IMR-90 (cell line): ENCODE data around the gene ANO2. TPM values are rescaled to one million over a fixed set of nuclear protein-coding genes. Genes with fewer than 3 reads are reported as not detected.

ENCODE experiments used
- ATAC-seq: fragments of 200-7000 bp; cut with Tn5 transposase; 2 replicates; pipeline ENCODE4 v1.9.1; 2020; ENCODE audit warnings: low read depth, mild to moderate bottlenecking, moderate library complexity
- BruUV-seq: library from RNA; stranded (reverse); fragments of 400-500 nt; replicated peaks from 2 replicates; lab custom pipeline; 2021; lab: Mats Ljungman, UMichigan
- CTCF ChIA-PET: fragments of 300-600 bp; formaldehyde crosslinking; extraction: SDS; loops from one replicate; lab custom pipeline; 2021; ENCODE audit warnings: antibody characterized with exemption; lab: Yijun Ruan, JAX
- POLR2A ChIA-PET: fragments of 300-600 bp; sonication (Branson Sonifier 250); formaldehyde crosslinking; loops from one replicate; lab custom pipeline; 2022; ENCODE audit warnings: antibody characterized with exemption; ENCODE audit not compliant: unreplicated experiment; lab: Charles Lee
- DNase-seq: peaks from one replicate; pipeline ENCODE4 v3.0.0; 2013
- H2AFZ ChIP-seq: replicated peaks from 2 replicates; pipeline ENCODE3; 2013; ENCODE audit warnings: low read length, mild to moderate bottlenecking; ENCODE audit not compliant: poor library complexity
- H2AK5ac ChIP-seq: 2 replicates; pipeline ENCODE4 v1.6.1; 2013; ENCODE audit warnings: low read depth, low read length, inconsistent platforms
- H2AK9ac ChIP-seq: replicated peaks from 2 replicates; pipeline ENCODE3; 2013; ENCODE audit warnings: mild to moderate bottlenecking, low read depth, low read length, moderate library complexity; ENCODE audit not compliant: poor library complexity
- H2BK120ac ChIP-seq: 2 replicates; pipeline ENCODE4 v1.6.1; 2013; ENCODE audit warnings: low read depth, low read length, inconsistent platforms
- H2BK15ac ChIP-seq: 3 replicates; pipeline ENCODE4 v1.6.1; 2013; ENCODE audit warnings: low read depth, low read length, inconsistent platforms
- H2BK20ac ChIP-seq: 2 replicates; pipeline ENCODE4 v1.6.1; 2013; ENCODE audit warnings: low read depth, mild to moderate bottlenecking, inconsistent platforms, low read length, moderate library complexity
- H2BK5ac ChIP-seq: 2 replicates; pipeline ENCODE4 v1.6.1; 2013; ENCODE audit warnings: mild to moderate bottlenecking, low read depth, low read length, inconsistent platforms; ENCODE audit not compliant: poor library complexity, severe bottlenecking
- H3K14ac ChIP-seq: replicated peaks from 2 replicates; pipeline ENCODE4 v1.6.1; 2013; ENCODE audit warnings: low read depth, low read length, inconsistent platforms
- H3K18ac ChIP-seq: 2 replicates; pipeline ENCODE4 v1.6.1; 2013; ENCODE audit warnings: low read depth, low read length, control low read depth
- H3K23ac ChIP-seq: 2 replicates; pipeline ENCODE4 v1.6.1; 2013; ENCODE audit warnings: low read depth, low read length, inconsistent platforms
- H3K27ac ChIP-seq: 2 replicates; pipeline ENCODE4 v1.5.1; 2013; ENCODE audit warnings: mild to moderate bottlenecking, control low read depth, low read length; ENCODE audit not compliant: insufficient read depth
- H3K27me3 ChIP-seq: 2 replicates; pipeline ENCODE4 v1.6.1; 2013; ENCODE audit warnings: low read length; ENCODE audit not compliant: control insufficient read depth, insufficient read depth
- H3K36me3 ChIP-seq: 2 replicates; pipeline ENCODE4 v1.6.1; 2013; ENCODE audit warnings: low read length, mixed read lengths; ENCODE audit not compliant: control insufficient read depth, insufficient read depth
- H3K4ac ChIP-seq: 2 replicates; pipeline ENCODE4 v1.6.1; 2013; ENCODE audit warnings: low read depth, low read length, inconsistent platforms
- H3K4me1 ChIP-seq: 2 replicates; pipeline ENCODE4 v1.6.1; 2013; ENCODE audit warnings: low read length, mixed read lengths; ENCODE audit not compliant: control insufficient read depth, insufficient read depth
- H3K4me2 ChIP-seq: 2 replicates; pipeline ENCODE4 v1.6.1; 2013; ENCODE audit warnings: low read depth, mild to moderate bottlenecking, control low read depth, low read length, moderate library complexity
- H3K4me3 ChIP-seq: 2 replicates; pipeline ENCODE4 v1.5.1; 2013; ENCODE audit warnings: low read depth, mild to moderate bottlenecking, control low read depth, low read length, moderate library complexity; ENCODE audit not compliant: insufficient read depth
- H3K56ac ChIP-seq: 2 replicates; pipeline ENCODE4 v1.6.1; 2013; ENCODE audit warnings: low read length, inconsistent platforms; ENCODE audit not compliant: insufficient read depth; ENCODE audit errors: extremely low read depth
- H3K79me1 ChIP-seq, 2 experiments: 2 replicates each; pipeline ENCODE4 v1.6.1; 2013; ENCODE audit warnings: low read length in 2 of 2, inconsistent platforms in 1 of 2, low read depth in 1 of 2
- H3K9ac ChIP-seq: 2 replicates; pipeline ENCODE4 v1.6.1; 2013; ENCODE audit warnings: low read depth, low read length, control low read depth
- H3K9me1 ChIP-seq: 2 replicates; pipeline ENCODE4 v1.6.1; 2013; ENCODE audit warnings: low read length, inconsistent platforms; ENCODE audit not compliant: insufficient read depth
- H3K9me3 ChIP-seq: 2 replicates; pipeline ENCODE4 v1.6.1; 2013; ENCODE audit warnings: low read length; ENCODE audit not compliant: control insufficient read depth, insufficient read depth
- H4K20me1 ChIP-seq: 2 replicates; pipeline ENCODE4 v1.6.1; 2013; ENCODE audit warnings: low read length, inconsistent platforms; ENCODE audit not compliant: insufficient read depth
- H4K5ac ChIP-seq: 2 replicates; pipeline ENCODE4 v1.6.1; 2013; ENCODE audit warnings: mild to moderate bottlenecking, low read depth, low read length, control low read depth
- H4K8ac ChIP-seq, 2 experiments: 2 replicates each; pipeline ENCODE4 v1.6.1; 2013; ENCODE audit warnings: low read depth in 2 of 2, low read length in 2 of 2, control low read depth in 1 of 2, inconsistent platforms in 1 of 2
- H4K91ac ChIP-seq: 2 replicates; pipeline ENCODE4 v1.6.1; 2013; ENCODE audit warnings: low read depth, low read length, inconsistent platforms; ENCODE audit not compliant: insufficient read depth
- FOS ChIP-seq: fragments of 150-350 bp; IDR thresholded peaks from 2 replicates; pipeline ENCODE4 v1.6.1; 2016; ENCODE audit warnings: low read depth, low read length
- MAFK ChIP-seq: IDR thresholded peaks from 2 replicates; pipeline ENCODE4 v1.6.1; 2012; ENCODE audit warnings: low read depth, low read length, improper control_type of control experiment
- MAZ ChIP-seq: IDR thresholded peaks from 2 replicates; pipeline ENCODE4 v1.6.1; 2012; ENCODE audit warnings: low read depth, mild to moderate bottlenecking, low read length, improper control_type of control experiment, moderate library complexity, borderline replicate concordance
- NFE2L2 ChIP-seq: fragments of 150-350 bp; IDR thresholded peaks from 2 replicates; pipeline ENCODE4 v1.6.1; 2016; ENCODE audit warnings: low read depth, mild to moderate bottlenecking, low read length
- RFX5 ChIP-seq: IDR thresholded peaks from 2 replicates; pipeline ENCODE4 v1.8.0; 2012; ENCODE audit warnings: low read depth, mild to moderate bottlenecking, low read length, moderate library complexity
- SMC3 ChIP-seq: fragments of 150-350 bp; IDR thresholded peaks from 2 replicates; pipeline ENCODE4 v1.6.1; 2016; ENCODE audit warnings: low read depth, mild to moderate bottlenecking, antibody characterized with exemption, low read length, moderate library complexity
- WGBS, 2 experiments: methylation state at CpG; one replicate each; pipeline versions ENCODE4 v1.1.5 to v1.1.7; 2013; ENCODE audit warnings: missing lambda C conversion rate in 2 of 2; ENCODE audit not compliant: insufficient read length in 1 of 2; ENCODE audit errors: extremely low coverage in 2 of 2; 5-methylcytosine and 5-hydroxymethylcytosine counted together
- dilution Hi-C: fragments of 300-500 bp; cut with HindIII; formaldehyde crosslinking; loops from one replicate; pipeline ENCODE4 v1.14.3; 2018; ENCODE audit warnings: low sequenced_read_pairs; ENCODE audit not compliant: unreplicated experiment
- in situ Hi-C: fragments of 300-500 bp; cut with MboI; formaldehyde crosslinking; loops from 3 replicates; pipeline ENCODE4 v1.14.3; 2019; ENCODE audit warnings: low sequenced_read_pairs, inconsistent platforms, mixed read lengths
- intact Hi-C: fragments of 100-400 bp; cut with micrococcal nuclease; formaldehyde crosslinking; loops from 2 replicates; pipeline ENCODE4 v1.10.0; 2022
- polyA plus RNA-seq, 3 experiments: library from polyadenylated mRNA; depleted of rRNA; stranded (reverse); fragments of >200 nt; gene quantifications; 2 replicates each; pipeline ENCODE4 v1.2.3, GENCODE V29; 2012; ENCODE audit warnings: low replicate concordance in 1 of 3
- total RNA-seq: library from RNA; depleted of rRNA; stranded (reverse); fragments of >200 nt; gene quantifications from 2 replicates; pipeline ENCODE4 v1.2.3, GENCODE V29; 2012
- TF ChIP-seq, protein P1 (sequence below): fragments of 150-350 bp; IDR thresholded peaks from 2 replicates; pipeline ENCODE4 v1.6.1; 2017; ENCODE audit warnings: mild to moderate bottlenecking, antibody characterized with exemption, low read length, low read depth
- TF ChIP-seq, protein P2 (sequence below): conservative IDR thresholded peaks from 2 replicates; pipeline ENCODE4 v1.5.1; 2012; ENCODE audit warnings: mild to moderate bottlenecking, low read depth, low read length, improper control_type of control experiment

Gene ANO2
- total and polyA plus RNA-seq, 2 of the 4 experiments (the other 2 are of a cell fraction), result 0.22 TPM; not detected in 1

DNA sequence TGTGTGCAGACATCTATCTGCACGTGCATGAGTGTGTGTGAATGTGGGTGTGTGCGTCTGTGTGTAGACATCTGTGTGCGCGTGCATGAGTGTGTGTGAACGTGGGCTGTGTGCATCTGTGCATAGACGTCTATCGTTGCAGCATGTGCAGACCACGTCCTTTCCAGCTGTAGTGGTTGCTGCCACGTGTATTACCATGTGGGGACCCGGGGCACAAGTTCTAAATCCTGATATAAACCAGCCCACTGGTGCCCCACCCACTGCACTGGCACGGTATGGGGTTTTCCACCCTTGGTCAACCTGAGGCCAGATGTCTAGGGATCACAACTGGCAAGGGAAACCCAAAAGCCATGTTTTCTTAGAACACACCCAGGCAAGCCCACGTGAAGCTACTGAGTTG lies 197.0 kb downstream of the ANO2 start:
- no peak overlapping the region for H3K56ac ChIP-seq
- H3K27ac ChIP-seq, result no peak overlapping the region
- H3K27me3 ChIP-seq, result peaks cover 14% of the 10 kb centered on the region
- 68% methylated on average over 7 of the region's 12 CpGs; no CpG with 5 or more reads in 1 of the 2 experiments for WGBS, 2 experiments
- intact Hi-C loops, result no loop called here
- H2BK20ac ChIP-seq, result no peak overlapping the region
- no peaks in the 10 kb centered on the region for H3K4me1 ChIP-seq
- no peaks in the 10 kb centered on the region for H3K36me3 ChIP-seq
- H3K14ac ChIP-seq, result no peak overlapping the region
- no peak overlapping the region for H2BK15ac ChIP-seq
- no peak overlapping the region for H4K91ac ChIP-seq
- no peaks in the 10 kb centered on the region for H3K9me1 ChIP-seq
- H3K18ac ChIP-seq, result no peak overlapping the region
- peak overlapping the region; percentile 5 for H2AFZ ChIP-seq
- no TSS peak for BruUV-seq
- no peak overlapping the region for H2BK5ac ChIP-seq
- H3K4ac ChIP-seq, result no peak overlapping the region
- no peaks in the 10 kb centered on the region for H3K9me3 ChIP-seq
- CTCF ChIA-PET, result no interaction called here
- H4K20me1 ChIP-seq, result no peaks in the 10 kb centered on the region
- no peak overlapping the region for H3K23ac ChIP-seq
- DNase-seq (no peak), ATAC-seq (no peak)
- POLR2A ChIA-PET, result no interaction called here
- dilution Hi-C loops, result no loop called here
- TF ChIP-seq MAZ (no peak), SMC3 (no peak), NFE2L2 (no peak), RFX5 (no peak), FOS (no peak), MAFK (no peak)
- TF ChIP-seq, protein P1, sequence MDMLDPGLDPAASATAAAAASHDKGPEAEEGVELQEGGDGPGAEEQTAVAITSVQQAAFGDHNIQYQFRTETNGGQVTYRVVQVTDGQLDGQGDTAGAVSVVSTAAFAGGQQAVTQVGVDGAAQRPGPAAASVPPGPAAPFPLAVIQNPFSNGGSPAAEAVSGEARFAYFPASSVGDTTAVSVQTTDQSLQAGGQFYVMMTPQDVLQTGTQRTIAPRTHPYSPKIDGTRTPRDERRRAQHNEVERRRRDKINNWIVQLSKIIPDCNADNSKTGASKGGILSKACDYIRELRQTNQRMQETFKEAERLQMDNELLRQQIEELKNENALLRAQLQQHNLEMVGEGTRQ, result no peak
- TF ChIP-seq, protein P2, sequence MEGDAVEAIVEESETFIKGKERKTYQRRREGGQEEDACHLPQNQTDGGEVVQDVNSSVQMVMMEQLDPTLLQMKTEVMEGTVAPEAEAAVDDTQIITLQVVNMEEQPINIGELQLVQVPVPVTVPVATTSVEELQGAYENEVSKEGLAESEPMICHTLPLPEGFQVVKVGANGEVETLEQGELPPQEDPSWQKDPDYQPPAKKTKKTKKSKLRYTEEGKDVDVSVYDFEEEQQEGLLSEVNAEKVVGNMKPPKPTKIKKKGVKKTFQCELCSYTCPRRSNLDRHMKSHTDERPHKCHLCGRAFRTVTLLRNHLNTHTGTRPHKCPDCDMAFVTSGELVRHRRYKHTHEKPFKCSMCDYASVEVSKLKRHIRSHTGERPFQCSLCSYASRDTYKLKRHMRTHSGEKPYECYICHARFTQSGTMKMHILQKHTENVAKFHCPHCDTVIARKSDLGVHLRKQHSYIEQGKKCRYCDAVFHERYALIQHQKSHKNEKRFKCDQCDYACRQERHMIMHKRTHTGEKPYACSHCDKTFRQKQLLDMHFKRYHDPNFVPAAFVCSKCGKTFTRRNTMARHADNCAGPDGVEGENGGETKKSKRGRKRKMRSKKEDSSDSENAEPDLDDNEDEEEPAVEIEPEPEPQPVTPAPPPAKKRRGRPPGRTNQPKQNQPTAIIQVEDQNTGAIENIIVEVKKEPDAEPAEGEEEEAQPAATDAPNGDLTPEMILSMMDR, result no peak
- H4K5ac ChIP-seq, result no peak overlapping the region
- no peak overlapping the region for H2AK9ac ChIP-seq
- H3K9ac ChIP-seq, result no peak overlapping the region
- no peak overlapping the region for H2AK5ac ChIP-seq
- no peak overlapping the region for H2BK120ac ChIP-seq
- H3K4me3 ChIP-seq, result no peak overlapping the region
- H3K4me2 ChIP-seq, result no peak overlapping the region
- no peak overlapping the region for H4K8ac ChIP-seq
- in situ Hi-C loops, result no loop called here
- no peaks in the 10 kb centered on the region for H3K79me1 ChIP-seq
